Peyer's patch (tissue), 4 donors: ENCODE data around the gene SFXN1. TPM values are rescaled to one million over a fixed set of nuclear protein-coding genes. Genes with fewer than 3 reads are reported as not detected.
"Not testable (repeated sequence)": the region's sequence is repeated elsewhere in the genome, so short reads cannot be mapped to it uniquely, and the experiment has no call there.

ENCODE experiments used
- DNase-seq, 3 donors: peaks; one replicate each; pipeline ENCODE4 v3.0.0-alpha.2; 2017 to 2019
- H3K27ac ChIP-seq, 4 donors: fragments of 200-600 bp; sonication (generic); one replicate each; pipeline ENCODE4 v1.5.1; 2016 to 2019
- H3K27me3 ChIP-seq, 2 donors: fragments of 200-600 bp; sonication (generic); one replicate each; pipeline ENCODE4 v1.5.1; 2019
- H3K36me3 ChIP-seq, 3 donors: fragments of 200-600 bp; sonication (generic); one replicate each; pipeline ENCODE4 v1.5.1; 2016 to 2019
- H3K4me1 ChIP-seq, 4 donors: fragments of 200-600 bp; sonication (generic); one replicate each; pipeline ENCODE4 v1.5.1; 2016 to 2019
- H3K4me3 ChIP-seq, 4 donors: fragments of 200-600 bp; sonication (generic); 1 replicate in 3 of 4; 2 replicates in 1 of 4; pipeline ENCODE4 v1.5.1; 2016 to 2019; ENCODE audit warnings: mild to moderate bottlenecking in 1 of 4
- H3K9me3 ChIP-seq, 4 donors: fragments of 200-600 bp; sonication (generic); one replicate each; pipeline ENCODE4 v1.5.1; 2016 to 2019; ENCODE audit warnings: mild to moderate bottlenecking in 1 of 4
- CTCF ChIP-seq, 6 experiments: fragments of 450-650 bp in 4 of 6; fragments of 200-600 bp in 2 of 6; sonication (generic) in 1 of 6; IDR thresholded peaks; one replicate each; pipeline ENCODE4 v1.5.1; 2017 to 2019; ENCODE audit warnings: antibody characterized with exemption in 6 of 6, mild to moderate bottlenecking in 3 of 6, moderate library complexity in 1 of 6
- POLR2A ChIP-seq, 2 donors: fragments of 450-650 bp; IDR thresholded peaks; one replicate each; pipeline ENCODE4 v1.5.1; 2017; ENCODE audit warnings: antibody characterized with exemption in 2 of 2, mild to moderate bottlenecking in 2 of 2, moderate library complexity in 2 of 2
- total RNA-seq, 4 donors: library from RNA; depleted of rRNA; stranded (reverse); fragments of >200 nt; gene quantifications; one replicate each; pipeline ENCODE4 v1.1.0, GENCODE V29; 2016

The SFXN1 gene
- total RNA-seq, 4 donors from 2014 or later = 38.0 to 85.8 (median 63.5) TPM

GRCh38 chr5:175526691-175527090 is 48.3 kb downstream of the SFXN1 start:
- peaks cover 0 to 52% (median 0%) of the 10 kb centered on the region in 3 donors for H3K36me3 ChIP-seq
- no peaks in the 10 kb centered on the region for H3K9me3 ChIP-seq
- H3K4me3 ChIP-seq = no peak overlapping the region
- no peak overlapping the region for H3K27ac ChIP-seq
- no peaks in the 10 kb centered on the region for H3K4me1 ChIP-seq
- H3K27me3 ChIP-seq = no peaks in the 10 kb centered on the region
- TF ChIP-seq CTCF (IDR thresholded peaks at IDR 0.05) (no peak), POLR2A (IDR thresholded peaks at IDR 0.05) (no peak)
- DNase-seq = no peak

GRCh38 chr5:175531361-175531760 is 53.0 kb downstream of the SFXN1 start:
- Histone ChIP-seq H3K4me3 (no peak overlapping the region), H3K4me1 (peaks cover 0 to 5% (median 0%) of the 10 kb centered on the region in 4 donors), H3K27me3 (no peaks in the 10 kb centered on the region), H3K36me3 (peaks cover 0 to 26% (median 0%) of the 10 kb centered on the region in 3 donors), H3K27ac (no peak overlapping the region), H3K9me3 (no peaks in the 10 kb centered on the region)
- TF ChIP-seq POLR2A (IDR thresholded peaks at IDR 0.05) = no peak
- TF ChIP-seq CTCF (IDR thresholded peaks at IDR 0.05) = no peak
- no peak for DNase-seq

GRCh38 chr5:175534070-175534932 is 55.9 kb downstream of the SFXN1 start:
- Histone ChIP-seq H3K36me3 (peaks cover 0 to 3% (median 0%) of the 10 kb centered on the region in 3 donors), H3K9me3 (no peaks in the 10 kb centered on the region), H3K4me3 (peak overlapping the region in 1 of 4 donors; percentile 24), H3K27me3 (no peaks in the 10 kb centered on the region), H3K27ac (no peak overlapping the region), H3K4me1 (peaks cover 0 to 5% (median 0%) of the 10 kb centered on the region in 4 donors)
- TF ChIP-seq POLR2A (IDR thresholded peaks at IDR 0.05) = peak in 1 of 2 donors; percentile 20
- TF ChIP-seq CTCF (IDR thresholded peaks at IDR 0.05) = peak; percentile 72 to 100 (median 97)
- DNase-seq = peak; percentile 55 to 88 (median 86)

- not testable (repeated sequence) for H3K36me3 ChIP-seq, H3K9me3 ChIP-seq, H3K4me1 ChIP-seq, H3K4me3 ChIP-seq, H3K27ac ChIP-seq, DNase-seq, H3K27me3 ChIP-seq
Measured at GRCh38 chr5:175535331-175535730, 57.0 kb downstream of the SFXN1 start.

GRCh38 chr5:175535796-175536195 is 57.4 kb downstream of the SFXN1 start:
- no peaks in the 10 kb centered on the region for H3K9me3 ChIP-seq
- TF ChIP-seq POLR2A (IDR thresholded peaks at IDR 0.05) = no peak
- no peak for TF ChIP-seq CTCF (IDR thresholded peaks at IDR 0.05)
- peak in 1 of 3 donors; percentile 56 for DNase-seq
- H3K27ac ChIP-seq = no peak overlapping the region
- no peaks in the 10 kb centered on the region for H3K27me3 ChIP-seq
- peaks cover 0 to 5% (median 0%) of the 10 kb centered on the region in 4 donors for H3K4me1 ChIP-seq
- H3K4me3 ChIP-seq = no peak overlapping the region
- no peaks in the 10 kb centered on the region for H3K36me3 ChIP-seq

GRCh38 chr5:175538576-175538975 is 60.2 kb downstream of the SFXN1 start:
- no peak overlapping the region for H3K27ac ChIP-seq
- TF ChIP-seq CTCF (IDR thresholded peaks at IDR 0.05) (no peak), POLR2A (IDR thresholded peaks at IDR 0.05) (no peak)
- DNase-seq = no peak
- peaks cover 0 to 5% (median 0%) of the 10 kb centered on the region in 4 donors for H3K4me1 ChIP-seq
- H3K27me3 ChIP-seq = no peaks in the 10 kb centered on the region
- no peaks in the 10 kb centered on the region for H3K36me3 ChIP-seq
- no peaks in the 10 kb centered on the region for H3K9me3 ChIP-seq
- no peak overlapping the region for H3K4me3 ChIP-seq
